Ishikawa (cell line): ENCODE results near the gene CYBC1.

Source experiments
- CEBPB ChIP-seq: IDR thresholded peaks from 2 replicates; pipeline ENCODE4 v1.6.1; 2012
- CREB1 ChIP-seq: IDR thresholded peaks from 2 replicates; pipeline ENCODE4 v1.6.1; 2012; ENCODE audit warnings: low read depth
- EP300 ChIP-seq: IDR thresholded peaks from 2 replicates; pipeline ENCODE4 v1.6.1; 2012; ENCODE audit warnings: borderline replicate concordance
- FOXM1 ChIP-seq: IDR thresholded peaks from 2 replicates; pipeline ENCODE4 v1.6.1; 2012; ENCODE audit warnings: low read depth, borderline replicate concordance
- NFIC ChIP-seq: IDR thresholded peaks from 2 replicates; pipeline ENCODE4 v1.6.1; 2012
- RAD21 ChIP-seq: IDR thresholded peaks from 2 replicates; pipeline ENCODE4 v1.6.1; 2012; ENCODE audit warnings: low read depth
- TAF1 ChIP-seq: IDR thresholded peaks from 2 replicates; pipeline ENCODE4 v1.6.1; 2012; ENCODE audit warnings: low read depth, mild to moderate bottlenecking
- TCF12 ChIP-seq: IDR thresholded peaks from 2 replicates; pipeline ENCODE4 v1.6.1; 2012; ENCODE audit warnings: low read depth
- TEAD4 ChIP-seq: IDR thresholded peaks from 2 replicates; pipeline ENCODE4 v1.6.1; 2012
- YY1 ChIP-seq: IDR thresholded peaks from 2 replicates; pipeline ENCODE4 v1.6.1; 2012; ENCODE audit warnings: low read depth
- TF ChIP-seq, protein P1 (sequence below): IDR thresholded peaks from 2 replicates; pipeline ENCODE4 v1.6.1; 2012; ENCODE audit warnings: low read depth, mild to moderate bottlenecking

DNA sequence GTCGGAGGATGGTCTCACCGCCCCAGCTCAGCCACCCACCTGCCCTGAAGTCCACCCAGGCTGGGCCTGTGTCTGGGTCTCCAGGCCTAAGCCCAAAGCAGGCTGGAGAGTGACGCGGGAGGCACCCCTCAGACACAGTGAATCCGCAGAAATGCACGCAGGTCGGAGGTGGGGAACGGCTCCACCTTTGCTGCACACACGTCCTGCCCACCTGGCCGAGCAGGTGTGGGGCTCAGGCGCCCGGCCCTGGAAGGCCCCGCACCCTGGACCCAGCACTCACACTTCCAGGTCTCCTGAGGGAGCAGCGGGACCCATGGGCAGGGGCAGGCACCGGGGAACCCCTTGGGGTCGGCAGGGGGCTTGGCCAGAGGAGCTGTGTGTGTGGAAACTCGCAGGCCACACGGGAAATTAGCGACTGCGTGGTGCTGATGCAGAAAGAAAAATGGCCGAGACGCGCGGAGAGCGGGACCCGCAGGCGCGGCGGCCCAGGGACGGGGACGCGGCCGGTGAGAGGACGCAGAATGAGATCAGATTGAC lies 10.7 kb downstream of the CYBC1 start:
- TF ChIP-seq TAF1: no peak
- TF ChIP-seq EP300: no peak
- TF ChIP-seq CEBPB: no peak
- no peak for TF ChIP-seq RAD21
- no peak for TF ChIP-seq FOXM1
- TF ChIP-seq YY1: no peak
- no peak for TF ChIP-seq CREB1
- no peak for TF ChIP-seq TCF12
- TF ChIP-seq TEAD4: no peak
- no peak for TF ChIP-seq NFIC
- TF ChIP-seq, protein P1, sequence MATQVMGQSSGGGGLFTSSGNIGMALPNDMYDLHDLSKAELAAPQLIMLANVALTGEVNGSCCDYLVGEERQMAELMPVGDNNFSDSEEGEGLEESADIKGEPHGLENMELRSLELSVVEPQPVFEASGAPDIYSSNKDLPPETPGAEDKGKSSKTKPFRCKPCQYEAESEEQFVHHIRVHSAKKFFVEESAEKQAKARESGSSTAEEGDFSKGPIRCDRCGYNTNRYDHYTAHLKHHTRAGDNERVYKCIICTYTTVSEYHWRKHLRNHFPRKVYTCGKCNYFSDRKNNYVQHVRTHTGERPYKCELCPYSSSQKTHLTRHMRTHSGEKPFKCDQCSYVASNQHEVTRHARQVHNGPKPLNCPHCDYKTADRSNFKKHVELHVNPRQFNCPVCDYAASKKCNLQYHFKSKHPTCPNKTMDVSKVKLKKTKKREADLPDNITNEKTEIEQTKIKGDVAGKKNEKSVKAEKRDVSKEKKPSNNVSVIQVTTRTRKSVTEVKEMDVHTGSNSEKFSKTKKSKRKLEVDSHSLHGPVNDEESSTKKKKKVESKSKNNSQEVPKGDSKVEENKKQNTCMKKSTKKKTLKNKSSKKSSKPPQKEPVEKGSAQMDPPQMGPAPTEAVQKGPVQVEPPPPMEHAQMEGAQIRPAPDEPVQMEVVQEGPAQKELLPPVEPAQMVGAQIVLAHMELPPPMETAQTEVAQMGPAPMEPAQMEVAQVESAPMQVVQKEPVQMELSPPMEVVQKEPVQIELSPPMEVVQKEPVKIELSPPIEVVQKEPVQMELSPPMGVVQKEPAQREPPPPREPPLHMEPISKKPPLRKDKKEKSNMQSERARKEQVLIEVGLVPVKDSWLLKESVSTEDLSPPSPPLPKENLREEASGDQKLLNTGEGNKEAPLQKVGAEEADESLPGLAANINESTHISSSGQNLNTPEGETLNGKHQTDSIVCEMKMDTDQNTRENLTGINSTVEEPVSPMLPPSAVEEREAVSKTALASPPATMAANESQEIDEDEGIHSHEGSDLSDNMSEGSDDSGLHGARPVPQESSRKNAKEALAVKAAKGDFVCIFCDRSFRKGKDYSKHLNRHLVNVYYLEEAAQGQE: no peak
